GM21825 (cell line): ENCODE results near the gene TMEM258.

Experiments used
- ATAC-seq: cut with Tn5 transposase; IDR thresholded peaks from one replicate; pipeline ENCODE4 v1.9.1; 2021; ENCODE audit warnings: mild to moderate bottlenecking, moderate library complexity; ENCODE audit not compliant: unreplicated experiment

TMEM258 gene

GRCh38 chr11:61797263-61797944 is 5.0 kb upstream of the TMEM258 start:
- no peak for ATAC-seq

GRCh38 chr11:61795876-61796526 is 3.6 kb upstream of the TMEM258 start:
- no peak for ATAC-seq

- no peak for ATAC-seq
Observed at GRCh38 chr11:61795459-61795858, 3.1 kb upstream of the TMEM258 start.

- ATAC-seq = no peak
Observed at GRCh38 chr11:61794579-61794978, 2.2 kb upstream of the TMEM258 start.

GRCh38 chr11:61793829-61794204 is 1.4 kb upstream of the TMEM258 start:
- no peak for ATAC-seq

GRCh38 chr11:61793083-61793828 is 857 bp upstream of the TMEM258 start:
- ATAC-seq = no peak

- peak; percentile 24 for ATAC-seq
Observed at GRCh38 chr11:61791737-61792309, 576 bp downstream of the TMEM258 start.

GRCh38 chr11:61787928-61788491 is 4.4 kb downstream of the TMEM258 start:
- ATAC-seq = no peak

GRCh38 chr11:61785837-61786402 is 6.5 kb downstream of the TMEM258 start:
- ATAC-seq = peak; percentile 41

GRCh38 chr11:61784506-61784805 is 7.9 kb downstream of the TMEM258 start:
- no peak for ATAC-seq

- no peak for ATAC-seq
Observed at GRCh38 chr11:61783717-61784505, 8.5 kb downstream of the TMEM258 start.

- no peak for ATAC-seq
Observed at GRCh38 chr11:61782841-61783240, 9.6 kb downstream of the TMEM258 start.

- no peak for ATAC-seq
Observed at GRCh38 chr11:61782299-61782698, 10.1 kb downstream of the TMEM258 start.

GRCh38 chr11:61781585-61781984 is 10.8 kb downstream of the TMEM258 start:
- ATAC-seq = no peak

- ATAC-seq = no peak
Observed at GRCh38 chr11:61780581-61781162, 11.7 kb downstream of the TMEM258 start.

GRCh38 chr11:61779666-61780525 is 12.5 kb downstream of the TMEM258 start:
- ATAC-seq = no peak

- no peak for ATAC-seq
Observed at GRCh38 chr11:61778920-61779650, 13.3 kb downstream of the TMEM258 start.

GRCh38 chr11:61778357-61778886 is 14.0 kb downstream of the TMEM258 start:
- no peak for ATAC-seq
